ENCODE results near the gene DHRS9.

Gene DHRS9

DNA sequence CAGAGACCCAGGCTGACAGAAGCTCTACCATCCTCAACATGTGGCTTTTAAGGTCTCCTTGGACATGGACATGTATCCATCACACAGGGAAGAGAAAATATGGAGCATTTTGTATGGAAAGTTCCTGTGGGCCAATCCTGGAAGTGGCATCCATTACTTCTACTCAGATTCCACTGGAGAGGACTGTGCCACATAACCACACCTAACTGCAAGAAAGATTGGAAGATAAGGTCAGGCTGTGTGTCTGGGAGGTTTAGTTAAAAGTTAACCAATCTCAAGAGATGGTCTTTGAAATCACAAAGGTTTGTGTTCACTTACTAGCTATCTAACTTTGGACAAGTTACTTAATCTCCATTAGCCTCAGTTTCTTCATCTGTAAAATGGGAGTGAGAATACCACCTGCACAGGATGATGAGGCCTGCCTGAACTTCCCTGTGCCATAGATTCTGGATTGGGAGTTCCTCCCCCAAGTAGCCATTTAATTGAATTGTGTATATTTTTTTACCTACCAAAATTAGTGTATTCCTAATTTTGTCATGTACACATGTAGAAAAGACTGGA lies 34.3 kb upstream of the DHRS9 start:
- Histone ChIP-seq H3K9me3 (replicated peaks; ENCODE audit: insufficient read depth, low read length) (no peaks in the 10 kb centered on the region), H3K4me3 (ENCODE audit: low read length) (no peak overlapping the region), H3K27ac (ENCODE audit: low read length) (no peak overlapping the region), H3K27me3 (replicated peaks; ENCODE audit: insufficient read depth, low read length) (no peaks in the 10 kb centered on the region), H3K36me3 (replicated peaks; ENCODE audit: insufficient read depth, low read length) (no peaks in the 10 kb centered on the region), H3K79me2 (ENCODE audit: low read length) (no peaks in the 10 kb centered on the region), H3K9me2 (replicated peaks; ENCODE audit: insufficient read depth, low read length) (no peaks in the 10 kb centered on the region), H4K20me1 (ENCODE audit: insufficient read depth, low read length) (no peaks in the 10 kb centered on the region), H3K4me2 (ENCODE audit: low read depth, low read length) (no peak overlapping the region), H3F3A (ENCODE audit: insufficient read depth, low read length) (no peaks in the 10 kb centered on the region), H2AFZ (ENCODE audit: low read length) (no peak overlapping the region), H3K9ac (ENCODE audit: low read length) (no peak overlapping the region), H3K4me1 (ENCODE audit: low read length) (no peaks in the 10 kb centered on the region)
- no peak for TF ChIP-seq CTCF (IDR thresholded peaks at IDR 0.05; ENCODE audit: low read length)
- no peak for TF ChIP-seq EZH2phosphoT487 (IDR thresholded peaks at IDR 0.05; ENCODE audit: low read length)
- TF ChIP-seq EZH2 (optimal IDR thresholded peaks at IDR 0.05; ENCODE audit: low read depth, low read length) = no peak
- no peak for DNase-seq

GRCh38 chr2:169035887-169036286 lies 33.5 kb upstream of the DHRS9 start:
- H4K20me1 ChIP-seq (ENCODE audit: insufficient read depth, low read length) = no peaks in the 10 kb centered on the region
- no peak overlapping the region for H2AFZ ChIP-seq (ENCODE audit: low read length)
- no peaks in the 10 kb centered on the region for H3K79me2 ChIP-seq (ENCODE audit: low read length)

GRCh38 chr2:169036736-169037440 lies 32.5 kb upstream of the DHRS9 start:
- no peaks in the 10 kb centered on the region for H4K20me1 ChIP-seq (ENCODE audit: insufficient read depth, low read length)
- no peak overlapping the region for H3K9ac ChIP-seq (ENCODE audit: low read length)
- no peaks in the 10 kb centered on the region for H3K27me3 ChIP-seq (replicated peaks; ENCODE audit: insufficient read depth, low read length)
- TF ChIP-seq CTCF (IDR thresholded peaks at IDR 0.05; ENCODE audit: low read length) (no peak), EZH2 (optimal IDR thresholded peaks at IDR 0.05; ENCODE audit: low read depth, low read length) (no peak)
- no peak overlapping the region for H3K4me3 ChIP-seq (ENCODE audit: low read length)
- H3K9me3 ChIP-seq (replicated peaks; ENCODE audit: insufficient read depth, low read length) = no peaks in the 10 kb centered on the region
- H3K27ac ChIP-seq (ENCODE audit: low read length) = no peak overlapping the region
- no peak for DNase-seq
- no peak overlapping the region for H3K4me2 ChIP-seq (ENCODE audit: low read depth, low read length)
- H3K9me2 ChIP-seq (replicated peaks; ENCODE audit: insufficient read depth, low read length) = no peaks in the 10 kb centered on the region
- H3F3A ChIP-seq (ENCODE audit: insufficient read depth, low read length) = no peaks in the 10 kb centered on the region
- H3K79me2 ChIP-seq (ENCODE audit: low read length) = no peaks in the 10 kb centered on the region
- no peaks in the 10 kb centered on the region for H3K36me3 ChIP-seq (replicated peaks; ENCODE audit: insufficient read depth, low read length)
- H2AFZ ChIP-seq (ENCODE audit: low read length) = no peak overlapping the region
- peaks cover 9% of the 10 kb centered on the region for H3K4me1 ChIP-seq (ENCODE audit: low read length)

More at GRCh38 chr2:169035887-169036286, 33.5 kb upstream of the DHRS9 start:
- Histone ChIP-seq H3K4me2 (ENCODE audit: low read depth, low read length) (no peak overlapping the region), H3K9me2 (replicated peaks; ENCODE audit: insufficient read depth, low read length) (no peaks in the 10 kb centered on the region), H3K9me3 (replicated peaks; ENCODE audit: insufficient read depth, low read length) (no peaks in the 10 kb centered on the region), H3K27me3 (replicated peaks; ENCODE audit: insufficient read depth, low read length) (no peaks in the 10 kb centered on the region), H3K36me3 (replicated peaks; ENCODE audit: insufficient read depth, low read length) (no peaks in the 10 kb centered on the region), H3K27ac (ENCODE audit: low read length) (no peak overlapping the region), H3K4me3 (ENCODE audit: low read length) (no peak overlapping the region), H3F3A (ENCODE audit: insufficient read depth, low read length) (no peaks in the 10 kb centered on the region), H3K9ac (ENCODE audit: low read length) (no peak overlapping the region), H3K4me1 (ENCODE audit: low read length) (peaks cover under 1% of the 10 kb centered on the region)
- DNase-seq = no peak
- TF ChIP-seq CTCF (IDR thresholded peaks at IDR 0.05; ENCODE audit: low read length) (no peak), EZH2 (optimal IDR thresholded peaks at IDR 0.05; ENCODE audit: low read depth, low read length) (no peak)
